H9 (cell line): ENCODE measurements around the gene NSFL1C. TPM values are rescaled to one million over a fixed set of nuclear protein-coding genes. Genes with fewer than 3 reads are reported as not detected.

Experiments used
- DNase-seq: peaks from one replicate; pipeline ENCODE4 v3.0.0-alpha.2; 2017
- H2AFZ ChIP-seq: one replicate; pipeline ENCODE4 v1.6.1; 2013; ENCODE audit warnings: mild to moderate bottlenecking, low read length, control low read depth, moderate library complexity
- H2AK5ac ChIP-seq: 2 replicates; pipeline ENCODE4 v1.6.1; 2013; ENCODE audit warnings: low read length, control low read depth, mixed read lengths; ENCODE audit not compliant: insufficient read length
- H2BK120ac ChIP-seq: one replicate; pipeline ENCODE4 v1.6.1; 2013; ENCODE audit warnings: low read depth, mild to moderate bottlenecking, low read length, control low read depth, inconsistent platforms; ENCODE audit not compliant: poor library complexity, severe bottlenecking
- H2BK12ac ChIP-seq: 2 replicates; pipeline ENCODE4 v1.6.1; 2013; ENCODE audit warnings: low read length, control low read depth, mixed read lengths, low read depth; ENCODE audit not compliant: insufficient read length
- H2BK15ac ChIP-seq: 2 replicates; pipeline ENCODE4 v1.6.1; 2013; ENCODE audit warnings: low read depth, low read length, control low read depth
- H2BK20ac ChIP-seq: one replicate; pipeline ENCODE4 v1.6.1; 2013; ENCODE audit warnings: low read depth, mild to moderate bottlenecking, low read length, control low read depth, inconsistent platforms; ENCODE audit not compliant: poor library complexity, severe bottlenecking
- H2BK5ac ChIP-seq: 2 replicates; pipeline ENCODE4 v1.6.1; 2013; ENCODE audit warnings: low read length, control low read depth, mixed read lengths; ENCODE audit not compliant: insufficient read length
- H3K14ac ChIP-seq: 2 replicates; pipeline ENCODE4 v1.6.1; 2013; ENCODE audit warnings: low read length, control low read depth; ENCODE audit not compliant: insufficient read depth
- H3K18ac ChIP-seq: 2 replicates; pipeline ENCODE4 v1.6.1; 2013; ENCODE audit warnings: low read depth, mild to moderate bottlenecking, mixed read lengths, low read length, control low read depth; ENCODE audit not compliant: insufficient read length
- H3K23ac ChIP-seq: 2 replicates; pipeline ENCODE4 v1.6.1; 2013; ENCODE audit warnings: low read length, control low read depth, mixed read lengths, low read depth; ENCODE audit not compliant: insufficient read length
- H3K23me2 ChIP-seq: 2 replicates; pipeline ENCODE4 v1.6.1; 2013; ENCODE audit warnings: low read depth, mild to moderate bottlenecking, mixed read lengths, low read length, control low read depth; ENCODE audit not compliant: insufficient read length, poor library complexity, severe bottlenecking
- H3K27ac ChIP-seq: 2 replicates; pipeline ENCODE4 v1.5.1; 2013; ENCODE audit warnings: low read length, control low read depth, mixed read lengths, low read depth; ENCODE audit not compliant: insufficient read length
- H3K27me3 ChIP-seq: 2 replicates; pipeline ENCODE4 v1.6.1; 2013; ENCODE audit warnings: low read length, control low read depth, inconsistent platforms; ENCODE audit not compliant: insufficient read depth
- H3K4ac ChIP-seq: 2 replicates; pipeline ENCODE4 v1.6.1; 2013; ENCODE audit warnings: low read depth, mild to moderate bottlenecking, control low read depth, inconsistent platforms, low read length, moderate library complexity
- H3K4me1 ChIP-seq: 2 replicates; pipeline ENCODE4 v1.6.1; 2013; ENCODE audit warnings: low read length, control low read depth, inconsistent platforms; ENCODE audit not compliant: insufficient read depth
- H3K4me2 ChIP-seq: 2 replicates; pipeline ENCODE4 v1.6.1; 2013; ENCODE audit warnings: low read length, control low read depth, mixed read lengths; ENCODE audit not compliant: insufficient read length, insufficient read depth
- H3K56ac ChIP-seq: 2 replicates; pipeline ENCODE4 v1.6.1; 2013; ENCODE audit warnings: low read depth, mild to moderate bottlenecking, mixed read lengths, low read length, control low read depth; ENCODE audit not compliant: insufficient read length
- H3K79me1 ChIP-seq: 2 replicates; pipeline ENCODE4 v1.6.1; 2013; ENCODE audit warnings: low read depth, mild to moderate bottlenecking, moderate library complexity, low read length, control low read depth, inconsistent platforms; ENCODE audit not compliant: insufficient read depth, poor library complexity, severe bottlenecking
- H3K79me2 ChIP-seq: 2 replicates; pipeline ENCODE4 v1.6.1; 2013; ENCODE audit warnings: low read length, control low read depth, inconsistent platforms; ENCODE audit not compliant: insufficient read depth
- H3K9ac ChIP-seq: 2 replicates; pipeline ENCODE4 v1.6.1; 2013; ENCODE audit warnings: low read length, control low read depth, mixed read lengths; ENCODE audit not compliant: insufficient read length; ENCODE audit errors: extremely low read depth
- H3K9me3 ChIP-seq: one replicate; pipeline ENCODE4 v1.6.1; 2013; ENCODE audit warnings: low read depth, low read length, inconsistent platforms; ENCODE audit not compliant: control insufficient read depth
- H3T11ph ChIP-seq: one replicate; pipeline ENCODE4 v1.6.1; 2013; ENCODE audit warnings: mild to moderate bottlenecking, low read length, control low read depth, inconsistent platforms
- H4K20me1 ChIP-seq: one replicate; pipeline ENCODE4 v1.6.1; 2013; ENCODE audit not compliant: control insufficient read depth, insufficient read length, insufficient read depth
- H4K5ac ChIP-seq: 2 replicates; pipeline ENCODE4 v1.6.1; 2013; ENCODE audit warnings: low read depth, mild to moderate bottlenecking, mixed read lengths, low read length, control low read depth; ENCODE audit not compliant: insufficient read length
- H4K8ac ChIP-seq: replicated peaks from 2 replicates; pipeline ENCODE4 v1.6.1; 2013; ENCODE audit warnings: low read length, control low read depth, mixed read lengths, low read depth; ENCODE audit not compliant: insufficient read length
- H4K91ac ChIP-seq: 2 replicates; pipeline ENCODE4 v1.6.1; 2013; ENCODE audit warnings: low read depth, mild to moderate bottlenecking, moderate library complexity, mixed read lengths, low read length, control low read depth; ENCODE audit not compliant: insufficient read length
- H3K27ac Mint-ChIP-seq, 3 experiments: 2 replicates in 2 of 3; 3 replicates in 1 of 3; pipeline ENCODE4 v1.8.0; 2020 to 2021; ENCODE audit warnings: mixed read lengths in 3 of 3, mild to moderate bottlenecking in 1 of 3, moderate library complexity in 1 of 3
- H3K27me3 Mint-ChIP-seq: 2 replicates; pipeline ENCODE4 v1.8.0; 2021; ENCODE audit warnings: low read depth, mild to moderate bottlenecking, moderate library complexity, mixed read lengths
- H3K36me3 Mint-ChIP-seq, 3 experiments: 2 replicates in 2 of 3; 3 replicates in 1 of 3; pipeline ENCODE4 v1.8.0; 2020 to 2021; ENCODE audit warnings: low read depth in 3 of 3, mixed read lengths in 3 of 3; ENCODE audit not compliant: insufficient read depth in 1 of 3
- H3K4me1 Mint-ChIP-seq, 2 experiments: 2 replicates each; pipeline ENCODE4 v1.8.0; 2020; ENCODE audit warnings: mixed read lengths in 2 of 2
- H3K4me3 Mint-ChIP-seq, 2 experiments: 2 replicates in 1 of 2; 3 replicates in 1 of 2; pipeline ENCODE4 v1.8.0; 2020 to 2021; ENCODE audit warnings: mild to moderate bottlenecking in 2 of 2, mixed read lengths in 2 of 2, moderate library complexity in 1 of 2
- H3K9me3 Mint-ChIP-seq, 2 experiments: 2 replicates in 1 of 2; 3 replicates in 1 of 2; pipeline ENCODE4 v1.8.0; 2020; ENCODE audit warnings: mild to moderate bottlenecking in 2 of 2, mixed read lengths in 2 of 2, moderate library complexity in 1 of 2
- WGBS: extraction: QIAGEN DNeasy Blood & Tissue Kit; methylation state at CpG from one replicate; pipeline ENCODE4 v1.1.7; 2013; ENCODE audit warnings: missing lambda C conversion rate, low lambda C conversion rate, mixed read lengths; ENCODE audit not compliant: insufficient read length; ENCODE audit errors: extremely low coverage; 5-methylcytosine and 5-hydroxymethylcytosine counted together
- total RNA-seq: library from RNA; stranded (reverse); gene quantifications from 2 replicates; pipeline ENCODE4 v1.2.1, GENCODE V29; 2021
- TF ChIP-seq, protein P1 (sequence below): fragments of 200-600 bp; sonication (generic); conservative IDR thresholded peaks from 3 replicates; pipeline ENCODE4 v1.8.0; 2021; ENCODE audit warnings: antibody characterized with exemption, mild to moderate bottlenecking

NSFL1C gene
- total RNA-seq, 1 experiment from 2014 or later: 81.8 TPM

DNA sequence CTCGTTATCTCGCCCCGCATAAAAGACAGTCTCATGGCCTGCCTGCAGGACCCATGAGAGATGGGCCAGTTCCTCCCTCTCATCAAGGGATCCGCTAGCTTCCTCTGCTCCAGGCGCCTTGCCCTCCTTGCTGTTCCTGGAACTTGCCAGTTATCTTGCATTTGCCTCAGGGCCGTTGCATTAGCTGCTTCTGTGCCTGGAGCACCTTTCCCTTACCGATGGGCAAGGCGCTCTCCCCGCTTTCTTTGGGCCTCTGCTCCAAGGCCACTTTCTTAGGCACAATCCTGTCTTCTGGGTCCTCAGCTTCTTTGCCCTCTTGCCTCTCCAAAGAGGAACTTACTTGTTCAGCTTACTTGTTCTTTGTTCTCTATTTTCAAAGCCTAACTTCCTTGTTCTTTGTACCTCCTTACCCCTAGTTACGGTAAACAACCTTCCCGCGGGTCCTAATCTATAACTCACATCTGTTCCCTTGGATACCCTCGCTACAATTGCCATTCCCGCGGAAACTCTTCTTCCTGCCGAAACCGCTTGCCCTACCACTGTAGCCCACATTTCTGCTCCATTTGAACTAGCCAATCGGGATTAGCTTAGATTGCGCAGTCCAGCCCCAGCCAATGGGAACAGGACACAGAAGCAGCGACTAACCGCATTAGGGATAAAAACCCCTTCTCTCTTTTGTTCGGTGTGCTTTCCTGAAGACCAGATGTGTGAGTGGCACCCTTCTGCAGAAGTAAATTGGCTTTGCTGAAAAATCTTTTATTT lies 887 bp upstream of the NSFL1C start:
- Mint-ChIP-seq H3K27ac (peak overlapping the region in 1 of 3 experiments; percentile 32; a peak in 2 of 7 replicates), H3K4me1 (peaks cover 35 to 40% of the 10 kb centered on the region in 2 experiments), H3K4me3 (peak overlapping the region; percentile 71 to 80; a peak in 4 of 5 replicates), H3K9me3 (no peaks in the 10 kb centered on the region; a peak in 1 of 5 replicates), H3K27me3 (peaks cover 5% of the 10 kb centered on the region), H3K36me3 (peaks cover 6 to 21% (median 17%) of the 10 kb centered on the region in 3 experiments; a peak in 6 of 7 replicates)
- Histone ChIP-seq H4K8ac (no peak overlapping the region), H3K18ac (peak overlapping the region; percentile 76), H2BK120ac (no peak overlapping the region), H3K27ac (no peak overlapping the region), H3K9ac (no peak overlapping the region), H3K9me3 (no peaks in the 10 kb centered on the region), H2BK20ac (no peak overlapping the region), H4K5ac (no peak overlapping the region), H2BK5ac (no peak overlapping the region), H3K4me1 (no peaks in the 10 kb centered on the region; the same call in 1 of the 2 replicates), H3K56ac (no peak overlapping the region), H3K79me1 (peaks cover 18% of the 10 kb centered on the region), H2AK5ac (no peak overlapping the region), H3K4ac (no peak overlapping the region), H4K20me1 (no peaks in the 10 kb centered on the region), H3K23ac (no peak overlapping the region), H3K14ac (no peak overlapping the region; the same call in 1 of the 2 replicates), H4K91ac (no peak overlapping the region), H3K4me2 (peak overlapping the region; percentile 26), H3K79me2 (peaks cover 12% of the 10 kb centered on the region; the same call in 1 of the 2 replicates), H2AFZ (no peak overlapping the region), H3T11ph (no peak overlapping the region), H3K27me3 (no peaks in the 10 kb centered on the region), H2BK12ac (no peak overlapping the region), H3K23me2 (peaks cover 7% of the 10 kb centered on the region), H2BK15ac (no peak overlapping the region)
- TF ChIP-seq, protein P1, sequence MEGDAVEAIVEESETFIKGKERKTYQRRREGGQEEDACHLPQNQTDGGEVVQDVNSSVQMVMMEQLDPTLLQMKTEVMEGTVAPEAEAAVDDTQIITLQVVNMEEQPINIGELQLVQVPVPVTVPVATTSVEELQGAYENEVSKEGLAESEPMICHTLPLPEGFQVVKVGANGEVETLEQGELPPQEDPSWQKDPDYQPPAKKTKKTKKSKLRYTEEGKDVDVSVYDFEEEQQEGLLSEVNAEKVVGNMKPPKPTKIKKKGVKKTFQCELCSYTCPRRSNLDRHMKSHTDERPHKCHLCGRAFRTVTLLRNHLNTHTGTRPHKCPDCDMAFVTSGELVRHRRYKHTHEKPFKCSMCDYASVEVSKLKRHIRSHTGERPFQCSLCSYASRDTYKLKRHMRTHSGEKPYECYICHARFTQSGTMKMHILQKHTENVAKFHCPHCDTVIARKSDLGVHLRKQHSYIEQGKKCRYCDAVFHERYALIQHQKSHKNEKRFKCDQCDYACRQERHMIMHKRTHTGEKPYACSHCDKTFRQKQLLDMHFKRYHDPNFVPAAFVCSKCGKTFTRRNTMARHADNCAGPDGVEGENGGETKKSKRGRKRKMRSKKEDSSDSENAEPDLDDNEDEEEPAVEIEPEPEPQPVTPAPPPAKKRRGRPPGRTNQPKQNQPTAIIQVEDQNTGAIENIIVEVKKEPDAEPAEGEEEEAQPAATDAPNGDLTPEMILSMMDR: no peak
- no CpG with 5 or more reads among the region's 22 CpGs for WGBS
- peak; percentile 43 for DNase-seq
